ENCODE results near the gene EIF4G2. TPM values are rescaled to one million over a fixed set of nuclear protein-coding genes. Genes with fewer than 3 reads are reported as not detected.

EIF4G2 gene
- total and polyA plus RNA-seq, 7 donors = 301 to 581 (median 425) TPM

GRCh38 chr11:10786451-10786850 is 22.3 kb downstream of the EIF4G2 start:
- TF ChIP-seq EP300 (IDR thresholded peaks at IDR 0.05) = no peak
- TF ChIP-seq CTCF (IDR thresholded peaks at IDR 0.05) = no peak
- no peak for TF ChIP-seq POLR2AphosphoS5 (IDR thresholded peaks at IDR 0.05)
- intact Hi-C loops (cut with DNase I) = no loop called here
- WGBS, 2 donors = 86 to 92% methylated on average over 5 of the region's 5 CpGs
- no peaks in the 10 kb centered on the region for H3K9me3 ChIP-seq
- no peaks in the 10 kb centered on the region for H3K36me3 ChIP-seq
- no peaks in the 10 kb centered on the region for H3K27me3 ChIP-seq
- peaks cover 0 to 6% (median 0%) of the 10 kb centered on the region in 4 donors for H3K4me1 ChIP-seq
- H3K4me3 ChIP-seq = no peak overlapping the region
- no peak for DNase-seq
- H3K27ac ChIP-seq = no peak overlapping the region

GRCh38 chr11:10785146-10785474 is 23.6 kb downstream of the EIF4G2 start:
- DNase-seq = no peak
- H3K9me3 ChIP-seq = no peaks in the 10 kb centered on the region
- peaks cover 0 to 5% (median 0%) of the 10 kb centered on the region in 4 donors for H3K36me3 ChIP-seq
- intact Hi-C loops (cut with DNase I) = no loop called here
- no peak overlapping the region for H3K4me3 ChIP-seq
- H3K27ac ChIP-seq = no peak overlapping the region
- TF ChIP-seq CTCF (IDR thresholded peaks at IDR 0.05) (no peak), EP300 (IDR thresholded peaks at IDR 0.05) (no peak), POLR2AphosphoS5 (IDR thresholded peaks at IDR 0.05) (no peak), POLR2A (IDR thresholded peaks at IDR 0.05) (no peak)
- no peaks in the 10 kb centered on the region for H3K27me3 ChIP-seq
- peaks cover 0 to 6% (median 0%) of the 10 kb centered on the region in 4 donors for H3K4me1 ChIP-seq
- 81 to 85% methylated on average over 4 of the region's 4 CpGs for WGBS, 2 donors

- TF ChIP-seq CTCF (IDR thresholded peaks at IDR 0.05) (no peak), POLR2A (IDR thresholded peaks at IDR 0.05) (no peak), EP300 (IDR thresholded peaks at IDR 0.05) (no peak), POLR2AphosphoS5 (IDR thresholded peaks at IDR 0.05) (no peak)
- intact Hi-C loops (cut with DNase I) = no loop called here
- Histone ChIP-seq H3K36me3 (peaks cover 0 to 11% (median 0%) of the 10 kb centered on the region in 4 donors), H3K9me3 (no peaks in the 10 kb centered on the region), H3K27me3 (no peaks in the 10 kb centered on the region), H3K4me1 (peaks cover 0 to 6% (median 0%) of the 10 kb centered on the region in 4 donors), H3K4me3 (no peak overlapping the region), H3K27ac (no peak overlapping the region)
- DNase-seq = no peak
- WGBS, 2 donors = 83 to 85% methylated on average over 10 of the region's 10 CpGs
These were observed 24.2 kb downstream of the EIF4G2 start for GRCh38 chr11:10784232-10785145.

- Histone ChIP-seq H3K9me3 (no peaks in the 10 kb centered on the region), H3K4me3 (no peak overlapping the region), H3K27me3 (no peaks in the 10 kb centered on the region), H3K4me1 (peaks cover 0 to 25% (median 12%) of the 10 kb centered on the region in 4 donors), H3K36me3 (peaks cover 9 to 23% (median 17%) of the 10 kb centered on the region in 4 donors), H3K27ac (no peak overlapping the region)
- no peak for TF ChIP-seq POLR2AphosphoS5 (IDR thresholded peaks at IDR 0.05)
- no peak for TF ChIP-seq EP300 (IDR thresholded peaks at IDR 0.05)
- no peak for TF ChIP-seq CTCF (IDR thresholded peaks at IDR 0.05)
- TF ChIP-seq POLR2A (IDR thresholded peaks at IDR 0.05) = no peak
- DNase-seq = no peak
- intact Hi-C loops (cut with DNase I) = no loop called here
- WGBS, 2 donors = 92 to 93% methylated on average over 2 of the region's 2 CpGs
These were observed 28.7 kb downstream of the EIF4G2 start for GRCh38 chr11:10780040-10780439.
